ENCODE data around the gene SLC39A2. TPM values are rescaled to one million over a fixed set of nuclear protein-coding genes. Genes with fewer than 3 reads are reported as not detected.
A peak's percentile ranks its signal among the peaks of the same experiment; 100 is the strongest.
"Not testable (repeated sequence)": the region's sequence is repeated elsewhere in the genome, so short reads cannot be mapped to it uniquely, and the experiment has no call there.

Gene SLC39A2
- total RNA-seq (2014; rRNA removed): not detected in 2 replicates
- Bru-seq, nascent RNA: percentile 26 among the genes with signal in this experiment
- BruChase-seq, experiment 1, labeled RNA remaining after a 6-hour chase: percentile 22 among the genes with signal in this experiment
- percentile 27 among the genes with signal in this experiment for BruChase-seq, experiment 2, labeled RNA remaining after a 2-hour chase
- long read RNA-seq: 0 reads

- CTCF ChIA-PET: interaction anchor here (0.7 to 1.2 kb wide), 2 partner anchors 16 to 28 kb away, joined by 3 to 6 read pairs; no protein-coding TSS in a partner anchor
- Histone ChIP-seq H3K9me3 (ENCODE audit: low read length) (no peaks in the 10 kb centered on the region), H3K4me1 (ENCODE audit: insufficient read depth, low read length) (no peaks in the 10 kb centered on the region; the same call in 1 of the 2 replicates), H3K9me2 (replicated peaks; ENCODE audit: low read length) (no peaks in the 10 kb centered on the region), H3K4me3 (ENCODE audit: low read length) (no peak within 1 kb of the TSS), H3K27me3 (ENCODE audit: low read length) (no peaks in the 10 kb centered on the region), H3K4me2 (ENCODE audit: low read length) (no peak within 1 kb of the TSS), H3K27ac (ENCODE audit: low read length) (no peak within 1 kb of the TSS), H3K79me2 (ENCODE audit: low read length) (no peaks in the 10 kb centered on the region), H4K20me1 (ENCODE audit: low read length) (no peaks in the 10 kb centered on the region), H3F3A (ENCODE audit: low read length, unreplicated experiment) (no peaks in the 10 kb centered on the region), H3K36me3 (ENCODE audit: low read depth, low read length) (peaks cover 27% of the 10 kb centered on the region), H2AFZ (ENCODE audit: low read length) (no peak within 1 kb of the TSS), H3K9ac (ENCODE audit: low read length) (no peak within 1 kb of the TSS)
- no TSS peak for BruUV-seq (replicated peaks)
- TF ChIP-seq EZH2phosphoT487 (IDR thresholded peaks at IDR 0.05; ENCODE audit: borderline replicate concordance, low read length): no peak
- DNase-seq: peak; percentile 38
- ATAC-seq: peak; percentile 22; the same call in 1 of the 2 replicates
- POLR2A ChIA-PET (ENCODE audit: unreplicated experiment): no interaction called here
- intact Hi-C loops (cut with micrococcal nuclease): no loop called here
Measured at GRCh38 chr14:20998674-20999366, at the start of gene SLC39A2. Gene SLC39A2, plus strand, starts transcription at chr14:20999293. Its CDS starts 154 bp downstream, at chr14:20999447.

DNA sequence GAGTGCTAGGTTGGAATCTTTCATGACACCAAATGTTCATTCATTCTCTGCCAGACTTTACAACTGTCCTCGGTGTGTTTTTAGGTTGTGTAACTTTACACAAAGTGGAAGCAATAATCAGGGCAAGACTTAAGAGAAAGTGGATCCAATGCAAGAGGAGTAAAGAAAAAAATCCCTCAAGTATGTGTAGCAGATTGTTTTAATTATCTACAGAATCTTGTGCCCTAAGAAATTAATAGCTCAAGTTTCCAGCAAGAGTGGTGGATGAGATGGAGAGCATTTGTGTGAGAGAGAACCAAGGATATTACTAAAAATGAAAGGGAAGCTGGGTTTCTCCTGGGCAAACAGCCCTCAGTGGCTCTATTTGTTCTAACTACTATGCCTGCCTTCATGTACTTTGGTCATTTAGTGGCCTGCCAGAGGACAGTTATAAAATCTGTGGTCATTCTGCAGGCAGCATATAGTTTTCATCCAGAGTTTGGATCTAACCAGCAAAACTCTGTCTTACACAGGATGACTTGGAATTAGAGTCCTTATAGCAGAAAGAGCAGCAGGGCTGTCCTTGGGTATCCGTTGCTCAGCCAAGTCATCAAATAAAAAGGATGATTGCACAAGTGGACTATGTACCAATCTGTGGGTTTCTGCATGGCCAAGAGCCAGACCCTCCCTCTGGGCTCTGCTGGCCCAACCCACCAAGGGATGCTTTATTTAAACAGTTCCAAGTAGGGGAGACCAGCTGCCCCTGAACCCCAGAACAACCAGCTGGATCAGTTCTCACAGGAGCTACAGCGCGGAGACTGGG lies 44.2 kb upstream of the SLC39A2 start, which contains the start of gene RNASE2:
Gene RNASE2, plus strand, starts transcription at position 752 of the 802 bp plus-strand sequence. CDS start 285 bp downstream, outside the sequence.
- ATAC-seq; H3K4me3 ChIP-seq (ENCODE audit: low read length); BruUV-seq (replicated peaks); H4K20me1 ChIP-seq (ENCODE audit: low read length); H3K4me2 ChIP-seq (ENCODE audit: low read length); H3K79me2 ChIP-seq (ENCODE audit: low read length); H3K4me1 ChIP-seq (ENCODE audit: insufficient read depth, low read length); H3K9me3 ChIP-seq (ENCODE audit: low read length); H2AFZ ChIP-seq (ENCODE audit: low read length); POLR2A ChIA-PET (ENCODE audit: unreplicated experiment); H3K9me2 ChIP-seq (replicated peaks; ENCODE audit: low read length); DNase-seq; CTCF ChIA-PET; intact Hi-C loops (cut with micrococcal nuclease); H3K36me3 ChIP-seq (ENCODE audit: low read depth, low read length); H3F3A ChIP-seq (ENCODE audit: low read length, unreplicated experiment); H3K27ac ChIP-seq (ENCODE audit: low read length); H3K9ac ChIP-seq (ENCODE audit: low read length): not testable (repeated sequence)
- H3K27me3 ChIP-seq (ENCODE audit: low read length): peaks cover 67% of the 10 kb centered on the region

GRCh38 chr14:20955538-20955873 lies 43.6 kb upstream of the SLC39A2 start:
- POLR2A ChIA-PET (ENCODE audit: unreplicated experiment); ATAC-seq: not testable (repeated sequence)

DNA sequence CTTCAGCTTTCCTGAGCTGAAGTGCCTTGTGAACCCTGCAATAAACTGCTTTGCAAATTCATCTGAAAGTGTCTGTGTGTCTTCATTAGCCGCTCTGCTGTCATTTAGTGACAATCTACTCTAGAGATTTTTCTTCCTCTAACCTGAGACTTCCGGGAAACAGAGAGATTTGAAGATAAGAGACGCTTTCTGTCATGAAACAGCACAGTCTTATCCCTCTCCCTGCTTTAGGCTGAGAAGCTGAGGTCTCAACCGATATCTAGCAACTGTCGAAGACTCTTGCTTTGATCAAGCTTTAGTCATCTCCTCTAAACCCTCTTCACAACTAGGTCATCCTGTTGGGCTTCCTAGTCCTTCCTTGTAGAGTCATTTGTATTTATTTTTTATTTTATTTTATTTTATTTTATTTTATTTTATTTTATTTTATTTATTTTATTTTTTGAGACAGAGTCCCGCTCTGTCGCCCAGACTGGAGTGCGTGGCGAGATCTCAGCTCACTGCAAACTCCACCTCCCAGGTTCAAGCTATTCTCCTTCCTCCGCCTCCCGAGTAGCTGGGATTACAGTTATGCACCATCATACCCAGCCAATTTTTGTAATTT lies 42.6 kb upstream of the SLC39A2 start:
- no peaks in the 10 kb centered on the region for H3K4me1 ChIP-seq (ENCODE audit: insufficient read depth, low read length)
- CTCF ChIA-PET: interaction anchor here (0.6 kb wide), 1 partner anchor 97 kb away, joined by 4 read pairs; no protein-coding TSS in a partner anchor
- ATAC-seq: no peak
- H3F3A ChIP-seq (ENCODE audit: low read length, unreplicated experiment): no peaks in the 10 kb centered on the region
- H3K9me3 ChIP-seq (ENCODE audit: low read length): no peaks in the 10 kb centered on the region
- H2AFZ ChIP-seq (ENCODE audit: low read length): no peak overlapping the region
- no TSS peak for BruUV-seq (replicated peaks)
- POLR2A ChIA-PET (ENCODE audit: unreplicated experiment): no interaction called here
- no peak overlapping the region for H3K9ac ChIP-seq (ENCODE audit: low read length)
- H3K27me3 ChIP-seq (ENCODE audit: low read length): peaks cover 59% of the 10 kb centered on the region
- H4K20me1 ChIP-seq (ENCODE audit: low read length): no peaks in the 10 kb centered on the region
- H3K79me2 ChIP-seq (ENCODE audit: low read length): no peaks in the 10 kb centered on the region
- no peak overlapping the region for H3K4me3 ChIP-seq (ENCODE audit: low read length)
- H3K36me3 ChIP-seq (ENCODE audit: low read depth, low read length): no peaks in the 10 kb centered on the region
- no peaks in the 10 kb centered on the region for H3K9me2 ChIP-seq (replicated peaks; ENCODE audit: low read length)
- intact Hi-C loops (cut with micrococcal nuclease): no loop called here
- TF ChIP-seq CTCF (conservative IDR thresholded peaks at IDR 0.05; ENCODE audit: low read depth, low read length) (no peak), EZH2phosphoT487 (IDR thresholded peaks at IDR 0.05; ENCODE audit: borderline replicate concordance, low read length) (no peak), EZH2 (IDR thresholded peaks at IDR 0.05; ENCODE audit: low read length, unreplicated experiment) (no peak)
- H3K4me2 ChIP-seq (ENCODE audit: low read length): no peak overlapping the region
- no peak for DNase-seq
- H3K27ac ChIP-seq (ENCODE audit: low read length): no peak overlapping the region

More at GRCh38 chr14:20955538-20955873, 43.6 kb upstream of the SLC39A2 start:
- H3K9ac ChIP-seq (ENCODE audit: low read length); H3K4me1 ChIP-seq (ENCODE audit: insufficient read depth, low read length); H3K4me2 ChIP-seq (ENCODE audit: low read length); BruUV-seq (replicated peaks); H3K79me2 ChIP-seq (ENCODE audit: low read length); CTCF ChIA-PET; H3F3A ChIP-seq (ENCODE audit: low read length, unreplicated experiment); H3K36me3 ChIP-seq (ENCODE audit: low read depth, low read length); H4K20me1 ChIP-seq (ENCODE audit: low read length); H3K27ac ChIP-seq (ENCODE audit: low read length); H3K9me3 ChIP-seq (ENCODE audit: low read length); H2AFZ ChIP-seq (ENCODE audit: low read length); H3K4me3 ChIP-seq (ENCODE audit: low read length); DNase-seq; H3K9me2 ChIP-seq (replicated peaks; ENCODE audit: low read length); intact Hi-C loops (cut with micrococcal nuclease): not testable (repeated sequence)
- H3K27me3 ChIP-seq (ENCODE audit: low read length): peaks cover 61% of the 10 kb centered on the region

DNA sequence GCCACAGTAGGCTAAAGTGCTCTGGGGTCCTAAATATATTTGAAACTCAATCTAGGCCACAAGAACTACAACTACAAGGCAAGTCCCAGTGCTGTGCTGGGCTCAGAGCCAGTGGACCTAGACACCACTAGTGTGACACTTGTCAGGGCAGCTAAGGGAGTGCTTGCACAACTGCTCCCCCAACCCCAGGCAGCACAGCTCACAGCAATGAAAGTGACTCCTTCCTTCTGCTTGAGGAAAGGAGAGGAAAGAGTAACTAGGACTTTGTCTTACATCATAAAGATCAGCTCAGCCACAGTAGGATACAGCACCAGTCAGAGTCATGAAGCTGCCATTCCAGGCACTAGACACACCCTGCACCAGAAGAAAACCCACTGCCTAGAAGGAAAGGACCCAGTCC lies 40.1 kb upstream of the SLC39A2 start:
- CTCF ChIA-PET; POLR2A ChIA-PET (ENCODE audit: unreplicated experiment); H3K9ac ChIP-seq (ENCODE audit: low read length); ATAC-seq; H3K9me2 ChIP-seq (replicated peaks; ENCODE audit: low read length); H3K4me1 ChIP-seq (ENCODE audit: insufficient read depth, low read length); H3K36me3 ChIP-seq (ENCODE audit: low read depth, low read length); H2AFZ ChIP-seq (ENCODE audit: low read length); H4K20me1 ChIP-seq (ENCODE audit: low read length); intact Hi-C loops (cut with micrococcal nuclease); H3K27ac ChIP-seq (ENCODE audit: low read length); H3K4me3 ChIP-seq (ENCODE audit: low read length); DNase-seq; BruUV-seq (replicated peaks); H3K4me2 ChIP-seq (ENCODE audit: low read length); H3K79me2 ChIP-seq (ENCODE audit: low read length); H3F3A ChIP-seq (ENCODE audit: low read length, unreplicated experiment); H3K9me3 ChIP-seq (ENCODE audit: low read length): not testable (repeated sequence)
- H3K27me3 ChIP-seq (ENCODE audit: low read length): peaks cover 45% of the 10 kb centered on the region

All from PC-3 (cell line).